VCaP (cell line): ENCODE data around the gene AP1S1.
"Not testable (repeated sequence)": the region's sequence is repeated elsewhere in the genome, so short reads cannot be mapped to it uniquely, and the experiment has no call there.

Experiments
- H3K27ac ChIP-seq: fragments of 450-650 bp; 2 replicates; pipeline ENCODE4 v1.5.1; 2017
- CTCF ChIP-seq: fragments of 450-650 bp; conservative IDR thresholded peaks from 2 replicates; pipeline ENCODE4 v1.5.1; 2017; ENCODE audit warnings: mild to moderate bottlenecking, moderate library complexity

AP1S1 gene

DNA sequence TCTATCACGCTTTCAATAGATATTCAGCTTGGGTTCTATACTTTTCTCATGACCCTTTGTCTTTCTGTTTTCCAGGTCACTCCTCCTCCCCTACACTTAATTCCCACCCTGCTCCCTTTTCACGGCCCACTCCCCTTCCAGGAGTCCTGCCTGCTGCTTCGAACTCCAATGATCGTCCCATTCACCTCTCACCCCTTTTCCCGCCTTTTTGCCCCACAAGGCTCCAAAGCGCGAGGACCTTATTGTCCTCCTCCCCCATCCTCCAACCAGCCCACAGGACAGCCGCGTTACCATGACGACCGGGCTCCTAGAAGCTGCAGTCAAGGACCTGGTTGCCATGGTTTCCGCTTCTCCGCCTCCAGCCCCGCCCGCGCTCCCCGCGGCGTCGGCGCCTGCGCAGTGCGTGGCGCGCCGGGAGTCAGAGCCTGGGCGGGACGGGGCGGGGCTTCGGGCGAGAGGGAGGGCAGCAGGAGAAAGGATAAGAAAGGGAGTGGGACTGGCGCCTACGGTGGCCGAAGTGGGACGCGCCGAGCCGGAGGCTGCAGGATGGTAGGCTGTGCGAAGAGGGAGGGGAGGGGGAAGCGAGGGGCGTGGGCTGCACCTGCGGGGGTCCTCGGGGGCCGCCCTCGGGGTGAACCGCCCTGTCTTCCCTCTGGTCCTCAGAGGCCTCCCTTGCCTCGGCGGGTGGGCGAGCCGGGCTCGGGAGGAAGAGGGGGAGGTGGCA, at the start of gene AP1S1:
AP1S1 (plus strand) TSS at position 508 of the 724 bp plus-strand sequence; CDS start at position 547, 39 bp downstream.
- no peak for TF ChIP-seq CTCF
- peak within 1 kb of the TSS; percentile 89 for H3K27ac ChIP-seq

GRCh38 chr7:101104799-101105198, 49.5 kb upstream of the AP1S1 start:
- TF ChIP-seq CTCF = no peak
- H3K27ac ChIP-seq = no peak overlapping the region

DNA sequence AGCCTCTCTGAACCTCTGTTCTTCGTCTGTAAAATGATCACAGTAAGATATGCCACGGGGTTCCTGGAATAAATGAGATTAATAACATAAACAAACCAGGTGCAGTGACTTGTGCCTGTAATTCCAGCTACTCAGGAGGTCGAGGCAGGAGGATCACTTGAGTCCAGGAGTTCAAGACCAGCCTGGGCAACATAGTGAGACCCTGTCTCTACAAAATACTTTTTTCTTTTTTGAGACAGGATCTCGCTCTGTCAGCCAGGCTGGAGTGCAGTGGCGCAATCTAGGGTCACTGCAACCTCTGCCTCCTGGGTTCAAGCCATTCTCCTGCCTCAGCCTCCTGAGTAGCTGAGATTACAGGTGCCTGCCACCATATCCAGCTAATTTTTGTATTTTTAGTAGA, 49.0 kb upstream of the AP1S1 start:
- not testable (repeated sequence) for H3K27ac ChIP-seq

DNA sequence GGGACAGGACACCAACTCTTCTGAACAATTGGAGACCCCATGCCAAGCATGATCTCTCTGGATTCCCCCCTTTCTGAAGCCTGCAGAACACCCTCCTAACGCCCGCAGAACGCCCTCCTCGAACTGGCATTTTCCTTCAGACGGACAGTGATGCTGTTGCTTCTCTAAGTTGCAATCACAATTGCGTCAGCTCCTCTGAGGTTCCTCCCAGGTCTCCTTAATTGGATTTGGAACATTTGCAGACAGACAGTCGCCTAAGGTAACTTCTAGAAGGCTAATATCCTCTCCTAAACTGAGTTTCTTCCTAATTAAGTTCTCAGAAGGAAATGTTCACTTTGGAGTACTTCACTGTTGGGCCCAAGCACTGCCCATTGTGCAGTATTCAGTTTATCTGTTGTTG, 47.9 kb upstream of the AP1S1 start:
- no peak for TF ChIP-seq CTCF
- H3K27ac ChIP-seq = no peak overlapping the region

GRCh38 chr7:101108330-101108857, 45.9 kb upstream of the AP1S1 start:
- no peak for TF ChIP-seq CTCF
- H3K27ac ChIP-seq = no peak overlapping the region

DNA sequence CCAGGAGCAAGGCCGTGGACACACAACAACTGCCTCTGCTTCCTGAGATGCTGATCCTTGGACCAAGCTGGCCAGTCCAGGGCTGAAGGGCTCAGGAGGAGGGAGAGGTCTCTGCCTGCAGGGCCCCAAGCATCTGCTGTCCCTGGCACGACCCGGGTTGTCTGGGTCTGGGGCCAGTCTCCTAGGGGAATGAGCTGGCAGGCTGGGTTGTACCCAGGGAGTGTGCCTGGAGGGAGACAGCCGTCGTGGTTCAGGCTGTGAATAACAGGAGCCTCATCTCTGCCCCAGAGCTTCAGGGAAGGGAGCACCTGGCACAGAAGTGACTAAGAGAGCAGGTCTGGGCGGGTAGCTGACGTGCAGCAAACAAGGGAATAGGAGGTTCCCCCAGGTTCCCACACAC, 45.3 kb upstream of the AP1S1 start:
- no peak for TF ChIP-seq CTCF
- H3K27ac ChIP-seq = no peak overlapping the region

- H3K27ac ChIP-seq = no peak overlapping the region
- TF ChIP-seq CTCF = no peak
Observed at GRCh38 chr7:101109368-101109767, 44.9 kb upstream of the AP1S1 start.

- no peak for TF ChIP-seq CTCF
- no peak overlapping the region for H3K27ac ChIP-seq
Observed at GRCh38 chr7:101111261-101111660, 43.0 kb upstream of the AP1S1 start.
